ENCODE data around the gene ZC3H13. TPM values are rescaled to one million over a fixed set of nuclear protein-coding genes. Genes with fewer than 3 reads are reported as not detected.
A peak's percentile ranks its signal among the peaks of the same experiment; 100 is the strongest.

Gene ZC3H13
- total and polyA plus RNA-seq, 10 of the 15 experiments (the other 5 are each of a cell fraction or from before 2014, with no cell fraction given) = 10.0 to 55.9 (median 25.4) TPM

- no peak for TF ChIP-seq ZBTB11 (CRISPR knock-in tag; IDR thresholded peaks at IDR 0.05)
- TF ChIP-seq PML (IDR thresholded peaks at IDR 0.05; ENCODE audit: low read length) = no peak
Observed at GRCh38 chr13:46016216-46016615, 36.3 kb downstream of the ZC3H13 start (continued).

GRCh38 chr13:46015366-46015765 is 37.2 kb downstream of the ZC3H13 start:
- peaks cover 0 to 1% of the 10 kb centered on the region in 2 experiments; a peak in 3 of 4 replicates for H3K36me3 ChIP-seq (ENCODE audit: control insufficient read depth in 2 of 2, insufficient read depth in 2 of 2, low read length in 1 of 2)
- in situ Hi-C loops (cut with MboI) = no loop called here
- ChIA-PET CTCF (interaction anchor here (1.0 kb wide), 1 partner anchor 106 kb away, joined by 3 read pairs; no protein-coding TSS in a partner anchor), RAD21 (ENCODE audit: unreplicated experiment) (no interaction called here), SMC1A (ENCODE audit: uncharacterized antibody, unreplicated experiment) (no interaction called here), POLR2A (no interaction called here)
- H4K20me1 ChIP-seq (ENCODE audit: control insufficient read depth, insufficient read depth) = no peaks in the 10 kb centered on the region
- H3K9me3 ChIP-seq (replicated peaks; ENCODE audit: control insufficient read depth, insufficient read depth, low read length) = no peaks in the 10 kb centered on the region
- BruUV-seq (replicated peaks) = no TSS peak
- intact Hi-C loops (cut with micrococcal nuclease; ENCODE audit: unreplicated experiment) = no loop called here
- H3K4me3 ChIP-seq = no peak overlapping the region
- no peaks in the 10 kb centered on the region for H3K4me1 ChIP-seq (ENCODE audit: control insufficient read depth, insufficient read depth, low read length)
- no peaks in the 10 kb centered on the region for H3K27me3 ChIP-seq (replicated peaks in 1 of 2; ENCODE audit: control insufficient read depth in 2 of 2, insufficient read depth in 2 of 2, low read length in 1 of 2)
- no peak for ATAC-seq
- H3K9ac ChIP-seq (ENCODE audit: control insufficient read depth, insufficient read depth, low read length) = no peak overlapping the region
- H2AFZ ChIP-seq (ENCODE audit: control insufficient read depth, low read depth, low read length) = no peak overlapping the region
- peak; percentile 18 for FAIRE-seq
- H3K4me2 ChIP-seq (ENCODE audit: control insufficient read depth, insufficient read depth) = no peak overlapping the region
- WGBS (ENCODE audit: insufficient coverage, insufficient replicate concordance, low lambda C conversion rate, missing lambda C conversion rate) = 91% methylated on average over 3 of the region's 3 CpGs
- no peaks in the 10 kb centered on the region for H3K79me2 ChIP-seq (ENCODE audit: control insufficient read depth, insufficient read depth, low read length)
- no peak for DNase-seq (ENCODE audit: low read depth, low spot score)
- no peak overlapping the region for H3K27ac ChIP-seq (ENCODE audit: control insufficient read depth, insufficient read depth)
- TF ChIP-seq SRF (IDR thresholded peaks at IDR 0.05; ENCODE audit: low read depth in 2 of 2, low read length in 2 of 2) = no peak
- no peak for TF ChIP-seq ZBTB40 (IDR thresholded peaks at IDR 0.05; ENCODE audit: borderline replicate concordance)
- no peak for TF ChIP-seq E2F8 (IDR thresholded peaks at IDR 0.05; ENCODE audit: low read depth, partially characterized antibody)
- TF ChIP-seq MTA3 (IDR thresholded peaks at IDR 0.05; ENCODE audit: borderline replicate concordance, low read length) = no peak
- no peak for TF ChIP-seq PML (IDR thresholded peaks at IDR 0.05; ENCODE audit: low read length)
- TF ChIP-seq RAD51 (IDR thresholded peaks at IDR 0.05) = no peak
- no peak for TF ChIP-seq SREBF2 (IDR thresholded peaks at IDR 0.05; ENCODE audit: low read length)
- no peak for TF ChIP-seq NR2F1 (conservative IDR thresholded peaks at IDR 0.05)
- TF ChIP-seq ZNF207 (IDR thresholded peaks at IDR 0.05; ENCODE audit: borderline replicate concordance) = no peak
- no peak for TF ChIP-seq SMAD5 (IDR thresholded peaks at IDR 0.05; ENCODE audit: low read depth)
- TF ChIP-seq RAD21 (IDR thresholded peaks at IDR 0.05; ENCODE audit: insufficient read depth, low read depth, low read length) = no peak
